Activated CD4-positive, CD25-positive, alpha-beta regulatory T cell treated with anti-CD3 and anti-CD28 coated beads, Interleukin-2, amount 50 U/mL, for 16 hours (primary cell): ENCODE data around the gene GPR50.

Source experiments
- DNase-seq: peaks from one replicate; pipeline ENCODE4 v3.0.0-alpha.2; 2020; ENCODE audit warnings: low read depth, low spot score

GPR50 gene

GRCh38 chrX:151227627-151228026, 51.2 kb downstream of the GPR50 start:
- DNase-seq = no peak

DNA sequence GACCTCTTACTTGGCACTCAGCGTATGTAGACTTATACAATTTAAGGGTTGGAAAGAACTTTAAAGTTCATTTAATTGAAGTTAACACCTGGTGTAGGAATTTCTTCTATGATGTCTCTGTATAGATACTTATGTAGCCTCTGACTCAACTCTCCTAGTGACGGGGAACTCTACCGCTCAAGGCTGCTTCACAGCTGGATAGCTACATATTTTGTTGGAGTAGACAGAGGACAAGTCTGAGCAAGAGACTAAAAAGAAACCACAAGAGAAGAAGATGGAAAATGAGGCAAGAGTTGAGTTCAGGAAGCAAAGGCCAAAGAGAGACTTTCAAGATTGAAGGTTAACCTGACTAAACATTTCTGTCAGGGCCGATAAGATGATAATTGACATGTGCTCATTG, 52.6 kb downstream of the GPR50 start:
- DNase-seq = no peak
